ENCODE results near the gene TMEM79.

Gene TMEM79

DNA sequence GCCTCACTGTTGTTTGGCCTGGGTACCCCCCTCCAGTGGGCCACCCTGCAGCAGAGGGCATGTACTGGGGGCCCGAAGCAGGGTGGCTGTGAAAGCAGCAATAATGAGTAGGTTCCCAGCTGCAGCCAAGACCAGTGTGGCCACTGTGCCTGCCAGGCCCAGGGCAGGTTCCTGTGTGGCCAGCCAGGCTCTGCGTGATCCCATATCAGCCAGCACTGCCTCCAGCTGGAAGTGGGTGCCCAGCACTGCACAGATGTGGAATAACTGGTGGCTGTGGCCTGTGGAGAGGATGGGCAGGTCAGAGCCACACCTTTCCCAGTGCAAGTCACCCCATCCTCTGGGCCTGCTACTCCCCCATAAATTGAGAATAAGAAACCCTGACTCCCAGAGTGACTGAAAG, 40.0 kb upstream of the TMEM79 start:
- H3K4me3 ChIP-seq (ENCODE audit: low read depth, low read length), result no peak overlapping the region

DNA sequence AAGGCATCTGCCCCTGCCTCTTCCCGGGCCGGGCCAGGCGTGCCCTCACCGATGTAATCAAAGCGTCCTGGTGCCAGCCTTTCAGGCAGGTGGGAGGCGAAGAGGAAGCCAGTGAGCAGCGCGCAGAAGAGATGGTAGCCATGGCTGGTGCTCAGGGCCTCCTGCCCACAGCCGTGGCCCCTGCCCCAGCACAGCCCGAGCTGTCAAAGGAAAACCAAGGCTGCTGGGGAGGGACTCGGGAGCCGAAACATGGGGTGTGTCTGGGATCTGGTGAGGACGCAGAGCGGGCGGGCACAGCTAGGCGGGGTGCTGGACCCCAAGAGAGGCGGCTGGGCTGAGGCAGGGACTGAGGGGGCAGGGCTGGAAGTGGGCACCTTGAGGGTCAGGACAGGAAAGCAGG, 39.4 kb upstream of the TMEM79 start:
- H3K4me3 ChIP-seq (ENCODE audit: low read depth, low read length), result no peak overlapping the region
- DNase-seq (ENCODE audit: low read depth, low spot score), result no peak
- in situ Hi-C loops (cut with HindIII; ENCODE audit: low sequenced_read_pairs), result no loop called here
- TF ChIP-seq, protein P1, sequence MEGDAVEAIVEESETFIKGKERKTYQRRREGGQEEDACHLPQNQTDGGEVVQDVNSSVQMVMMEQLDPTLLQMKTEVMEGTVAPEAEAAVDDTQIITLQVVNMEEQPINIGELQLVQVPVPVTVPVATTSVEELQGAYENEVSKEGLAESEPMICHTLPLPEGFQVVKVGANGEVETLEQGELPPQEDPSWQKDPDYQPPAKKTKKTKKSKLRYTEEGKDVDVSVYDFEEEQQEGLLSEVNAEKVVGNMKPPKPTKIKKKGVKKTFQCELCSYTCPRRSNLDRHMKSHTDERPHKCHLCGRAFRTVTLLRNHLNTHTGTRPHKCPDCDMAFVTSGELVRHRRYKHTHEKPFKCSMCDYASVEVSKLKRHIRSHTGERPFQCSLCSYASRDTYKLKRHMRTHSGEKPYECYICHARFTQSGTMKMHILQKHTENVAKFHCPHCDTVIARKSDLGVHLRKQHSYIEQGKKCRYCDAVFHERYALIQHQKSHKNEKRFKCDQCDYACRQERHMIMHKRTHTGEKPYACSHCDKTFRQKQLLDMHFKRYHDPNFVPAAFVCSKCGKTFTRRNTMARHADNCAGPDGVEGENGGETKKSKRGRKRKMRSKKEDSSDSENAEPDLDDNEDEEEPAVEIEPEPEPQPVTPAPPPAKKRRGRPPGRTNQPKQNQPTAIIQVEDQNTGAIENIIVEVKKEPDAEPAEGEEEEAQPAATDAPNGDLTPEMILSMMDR (IDR thresholded peaks at IDR 0.05; ENCODE audit: low read depth, low read length), result no peak

More for the DNA sequence above, 40.0 kb upstream of the TMEM79 start:
- TF ChIP-seq, protein P1 (IDR thresholded peaks at IDR 0.05; ENCODE audit: low read depth, low read length), result no peak
- DNase-seq (ENCODE audit: low read depth, low spot score), result no peak
- in situ Hi-C loops (cut with HindIII; ENCODE audit: low sequenced_read_pairs), result no loop called here

DNA sequence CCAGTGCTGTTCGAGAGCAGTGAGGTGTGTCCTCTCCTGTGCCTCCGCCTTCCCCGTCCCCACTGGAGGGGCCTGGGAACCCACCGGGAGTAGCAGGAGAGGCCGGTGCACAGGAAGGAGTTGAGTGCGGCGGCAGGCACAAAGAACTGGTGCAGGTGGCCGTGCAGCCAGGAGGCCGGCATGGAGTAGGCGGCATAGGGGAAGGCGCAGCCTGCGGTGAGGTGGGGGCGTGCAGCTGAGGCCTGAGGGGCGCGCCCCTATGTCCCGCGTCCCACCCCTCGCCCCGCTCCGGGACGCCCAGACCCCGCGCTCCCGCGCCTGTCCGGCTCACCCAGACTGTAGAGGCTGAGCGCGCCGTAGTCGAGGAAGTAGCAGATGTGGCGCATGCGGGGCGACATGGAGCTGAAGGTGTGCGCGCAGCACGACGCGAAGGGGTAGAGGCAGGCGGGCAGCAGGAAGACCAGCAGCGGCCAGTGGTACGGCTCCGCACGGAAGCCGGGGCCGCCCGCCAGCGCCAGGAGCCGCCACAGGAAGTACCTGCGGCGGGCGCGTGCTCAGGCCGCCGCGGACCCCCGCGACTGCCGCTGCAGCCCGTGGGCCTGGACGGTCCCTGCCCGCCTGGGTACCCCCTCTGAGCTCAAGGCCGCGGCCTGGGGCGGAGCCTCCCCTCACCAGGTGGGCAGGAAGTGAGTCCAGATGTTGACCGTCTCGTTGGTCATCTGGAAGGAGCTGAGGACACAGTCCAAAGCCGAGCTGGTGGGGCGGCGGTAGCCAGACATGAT, 38.5 kb upstream of the TMEM79 start:
- TF ChIP-seq, protein P1 (IDR thresholded peaks at IDR 0.05; ENCODE audit: low read depth, low read length), result no peak
- no peak for DNase-seq (ENCODE audit: low read depth, low spot score)
- in situ Hi-C loops (cut with HindIII; ENCODE audit: low sequenced_read_pairs), result no loop called here
- peak overlapping the region; percentile 7 for H3K4me3 ChIP-seq (ENCODE audit: low read depth, low read length)

DNA sequence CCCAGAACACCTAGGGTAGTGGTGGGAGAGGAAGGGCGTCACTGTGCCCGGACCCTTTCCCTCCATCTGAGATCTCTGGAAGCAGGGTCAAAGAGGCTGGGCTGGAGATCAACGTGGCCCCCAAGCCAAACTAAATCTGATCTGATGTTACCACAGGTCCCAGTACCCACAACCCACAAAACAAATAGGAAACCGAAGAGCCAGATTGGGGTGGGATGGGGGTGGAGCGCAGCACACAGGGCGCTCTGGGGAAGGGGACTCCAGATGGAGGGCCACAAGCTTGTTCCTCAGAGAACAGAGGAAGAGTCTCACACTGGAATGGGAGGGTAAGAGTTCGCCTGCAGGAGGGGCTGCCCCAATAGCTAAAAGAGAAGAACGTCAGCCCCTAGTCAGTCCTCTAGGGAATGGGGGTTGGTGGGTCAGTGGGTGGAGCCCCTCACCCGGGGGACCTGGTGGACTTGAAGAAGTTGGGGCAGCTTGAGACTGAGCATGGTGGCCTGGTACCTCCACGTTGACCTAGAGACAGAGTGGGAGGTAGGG, 37.8 kb upstream of the TMEM79 start:
- H3K4me3 ChIP-seq (ENCODE audit: low read depth, low read length), result no peak overlapping the region
- in situ Hi-C loops (cut with HindIII; ENCODE audit: low sequenced_read_pairs), result no loop called here
- TF ChIP-seq, protein P1 (IDR thresholded peaks at IDR 0.05; ENCODE audit: low read depth, low read length), result no peak
- no peak for DNase-seq (ENCODE audit: low read depth, low spot score)

DNA sequence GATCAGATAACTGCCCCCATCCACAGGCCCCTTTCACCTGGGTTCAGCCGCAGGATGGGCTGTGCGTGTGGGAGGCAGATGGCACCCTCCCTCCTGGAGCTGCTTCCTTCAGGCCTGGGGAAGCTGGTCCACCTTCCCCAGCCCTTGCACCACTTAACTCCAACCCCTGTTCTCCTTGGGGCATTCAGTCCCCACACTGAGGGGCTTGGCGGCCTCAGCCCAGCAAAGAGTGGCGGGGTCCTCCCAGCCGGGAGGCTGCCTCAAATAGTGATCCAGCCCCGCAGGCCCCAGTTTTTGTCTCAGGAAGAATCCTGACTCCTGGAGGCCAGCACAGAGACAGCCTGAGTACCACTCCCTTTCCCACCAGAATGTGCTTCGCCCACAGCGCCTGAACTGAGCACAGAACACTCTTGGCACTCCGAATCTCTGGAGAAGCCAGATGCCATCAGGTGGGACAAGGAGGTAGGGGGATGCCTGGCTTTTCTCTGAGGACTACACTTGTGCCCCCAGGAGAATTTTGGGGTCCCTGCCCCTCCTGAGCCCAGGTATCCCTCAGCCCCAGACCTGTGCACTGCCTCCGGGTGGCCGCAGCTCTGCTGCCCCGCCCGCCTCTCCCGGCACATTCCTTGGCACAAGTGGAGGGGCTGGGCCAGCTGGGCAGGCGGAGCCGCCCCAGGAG, 37.2 kb upstream of the TMEM79 start:
- in situ Hi-C loops (cut with HindIII; ENCODE audit: low sequenced_read_pairs), result no loop called here
- TF ChIP-seq, protein P1 (IDR thresholded peaks at IDR 0.05; ENCODE audit: low read depth, low read length), result no peak
- H3K4me3 ChIP-seq (ENCODE audit: low read depth, low read length), result no peak overlapping the region
- no peak for DNase-seq (ENCODE audit: low read depth, low spot score)

DNA sequence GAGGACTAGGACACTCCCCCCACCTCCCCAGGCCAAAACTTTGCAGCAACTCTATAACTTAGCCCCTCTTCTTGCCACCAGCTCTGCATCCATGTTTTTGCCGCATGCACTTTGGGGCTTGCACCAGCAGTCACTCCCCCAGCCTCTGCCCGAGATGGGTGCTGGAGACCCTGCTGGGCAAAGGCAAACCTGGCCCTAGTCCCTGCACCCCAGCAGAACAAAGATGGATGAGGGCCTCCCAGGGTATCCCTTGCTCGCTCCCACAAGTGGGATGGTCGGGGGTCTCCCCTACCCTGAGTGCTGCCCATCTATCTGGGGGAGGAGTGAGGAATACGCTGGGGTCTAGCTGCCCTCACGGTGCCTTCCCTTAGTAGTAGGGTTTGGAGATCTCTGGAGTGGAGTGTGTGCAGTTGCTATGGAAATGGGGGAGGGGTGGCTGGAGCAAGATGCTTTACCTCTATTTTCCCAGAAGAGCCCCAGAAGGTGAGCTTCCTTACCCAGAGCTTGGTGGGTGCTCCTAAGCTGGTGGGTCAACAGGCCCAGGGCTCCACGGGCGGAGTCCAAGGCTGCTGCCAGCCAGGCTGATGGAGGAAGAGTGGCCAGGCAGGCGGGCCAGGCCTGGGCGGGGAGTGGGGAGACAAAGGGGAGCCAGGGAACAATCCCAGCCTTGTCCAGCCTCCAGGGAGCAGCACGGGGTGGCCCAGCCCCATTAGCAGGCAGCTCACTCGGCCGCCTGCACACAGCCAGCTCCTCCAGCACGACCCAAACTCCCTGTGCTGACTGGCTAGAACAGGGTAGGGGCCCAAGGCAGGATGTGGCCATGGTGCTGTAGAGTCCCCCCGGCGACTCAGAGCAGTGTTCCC, 36.4 kb upstream of the TMEM79 start, which contains the start of gene PAQR6:
TSS of gene PAQR6 (minus strand) at position 597 of the 863 bp plus-strand sequence. CDS start 1,325 bp downstream, outside the sequence.
- in situ Hi-C loops (cut with HindIII; ENCODE audit: low sequenced_read_pairs), result no loop called here
- TF ChIP-seq, protein P1 (IDR thresholded peaks at IDR 0.05; ENCODE audit: low read depth, low read length), result no peak
- no peak within 1 kb of the TSS for H3K4me3 ChIP-seq (ENCODE audit: low read depth, low read length)
- no peak for DNase-seq (ENCODE audit: low read depth, low spot score)
